HepG2 (cell line): Measurements from ENCODE around the gene TTC17. TPM values are rescaled to one million over a fixed set of nuclear protein-coding genes. Genes with fewer than 3 reads are reported as not detected.

Experiments
- ATAC-seq: fragments of 200-7000 bp; cut with Tn5 transposase; 3 replicates; pipeline ENCODE4 v1.9.1; 2020; ENCODE audit warnings: mild to moderate bottlenecking, moderate library complexity
- BruUV-seq: library from RNA; stranded (reverse); fragments of 400-500 nt; replicated peaks from 2 replicates; lab custom pipeline; 2021; lab: Mats Ljungman, UMichigan
- CTCF ChIA-PET: fragments of 300-600 bp; formaldehyde crosslinking; extraction: SDS; loops from one replicate; lab custom pipeline; 2021; ENCODE audit warnings: low total read pairs, inconsistent platforms, low intra/inter-chr PET ratio; lab: Yijun Ruan, JAX
- POLR2A ChIA-PET: fragments of 350-600 bp; sonication (Branson Sonifier 250); formaldehyde crosslinking; loops from one replicate; lab custom pipeline; 2020; ENCODE audit warnings: antibody characterized with exemption, inconsistent platforms; lab: Yijun Ruan, JAX
- DNase-seq: peaks from one replicate; pipeline ENCODE4 v3.0.0-alpha.2; 2015; ENCODE audit warnings: low spot score
- FAIRE-seq: peaks from 3 replicates; lab custom pipeline; 2011; peaks lifted over from hg19 to GRCh38; lab: Jason Lieb, UNC
- H2AFZ ChIP-seq: one replicate; pipeline ENCODE4 v1.6.1; 2011; ENCODE audit warnings: low read length, inconsistent platforms
- H3K27ac ChIP-seq: fragments of 300-600 bp; 3 replicates; pipeline ENCODE4 v1.8.0; 2011; ENCODE audit warnings: mixed run types, mild to moderate bottlenecking, mixed read lengths, low read length, inconsistent platforms; ENCODE audit not compliant: insufficient read depth; ENCODE audit errors: extremely low read length
- H3K27me3 ChIP-seq, 2 experiments: fragments of 200-600 bp in 1 of 2; 2 replicates in 1 of 2; 3 replicates in 1 of 2; pipeline versions ENCODE4 v1.6.0 to v1.8.0; 2011; ENCODE audit warnings: low read length in 2 of 2, mild to moderate bottlenecking in 2 of 2, moderate library complexity in 2 of 2, inconsistent platforms in 1 of 2; ENCODE audit not compliant: insufficient read depth in 2 of 2, control insufficient read depth in 1 of 2
- H3K36me3 ChIP-seq, 2 experiments: fragments of 200-600 bp in 1 of 2; replicated peaks in 1 of 2; 2 replicates in 1 of 2; 3 replicates in 1 of 2; pipeline versions ENCODE4 v1.5.1 to v1.8.0; 2011; ENCODE audit warnings: low read length in 2 of 2, inconsistent platforms in 1 of 2; ENCODE audit not compliant: insufficient read depth in 2 of 2, control insufficient read depth in 1 of 2
- H3K4me1 ChIP-seq: 2 replicates; pipeline ENCODE4 v1.5.1; 2012; ENCODE audit warnings: low read length, inconsistent platforms; ENCODE audit not compliant: insufficient read depth
- H3K4me2 ChIP-seq: 2 replicates; pipeline ENCODE4 v1.6.0; 2011; ENCODE audit warnings: low read depth, low read length, inconsistent platforms
- H3K4me3 ChIP-seq, 3 experiments: fragments of 200-600 bp in 1 of 3; sonication (generic), shearing (Covaris generic) in 1 of 3; replicated peaks in 1 of 3; 2 replicates each; pipeline ENCODE4 v1.5.1; 2011 to 2016; ENCODE audit warnings: low read length in 3 of 3, inconsistent platforms in 2 of 3, low read depth in 2 of 3, mild to moderate bottlenecking in 2 of 3, control low read depth in 1 of 3, mixed read lengths in 1 of 3; ENCODE audit not compliant: insufficient read depth in 1 of 3
- H3K79me2 ChIP-seq: one replicate; pipeline ENCODE4 v1.6.1; 2011; ENCODE audit warnings: low read length, inconsistent platforms; ENCODE audit not compliant: insufficient read depth
- H3K9ac ChIP-seq: 2 replicates; pipeline ENCODE4 v1.6.0; 2011; ENCODE audit warnings: mild to moderate bottlenecking, low read depth, low read length, inconsistent platforms; ENCODE audit not compliant: insufficient read depth
- H3K9me3 ChIP-seq: 2 replicates; pipeline ENCODE4 v1.5.1; 2012; ENCODE audit warnings: mild to moderate bottlenecking, low read length
- H4K20me1 ChIP-seq: 2 replicates; pipeline ENCODE4 v1.6.0; 2011; ENCODE audit warnings: inconsistent platforms, mild to moderate bottlenecking, low read length, moderate library complexity; ENCODE audit not compliant: insufficient read depth
- ARID5B ChIP-seq: IDR thresholded peaks from 2 replicates; pipeline ENCODE4 v1.4.0; 2020; ENCODE audit warnings: mild to moderate bottlenecking, missing genetic modification reagents
- ATF7 ChIP-seq, 2 experiments: fragments of 450-650 bp in 1 of 2; sonication (generic) in 1 of 2; formaldehyde crosslinking in 1 of 2; IDR thresholded peaks; 2 replicates each; pipeline versions ENCODE4 v1.4.0 to v1.6.1; 2016 to 2020; ENCODE audit warnings: antibody characterized with exemption in 1 of 2, mild to moderate bottlenecking in 1 of 2, missing genetic modification reagents in 1 of 2
- CREB1 ChIP-seq, 2 experiments: fragments of 450-650 bp in 1 of 2; IDR thresholded peaks; 2 replicates each; pipeline ENCODE4 v1.6.1; 2016 to 2017; ENCODE audit warnings: control low read depth in 1 of 2, mild to moderate bottlenecking in 1 of 2, missing compliant biosample characterization in 1 of 2, missing genetic modification characterization in 1 of 2
- FOXA3 ChIP-seq: IDR thresholded peaks from 2 replicates; pipeline ENCODE4 v1.6.1; 2016; ENCODE audit warnings: missing genetic modification reagents, missing compliant biosample characterization
- PAX8 ChIP-seq: sonication (generic); formaldehyde crosslinking; IDR thresholded peaks from 2 replicates; pipeline ENCODE4 v1.8.0; 2022; ENCODE audit warnings: mild to moderate bottlenecking, missing genetic modification reagents, borderline replicate concordance
- U2AF2 ChIP-seq: fragments of 200-400 bp; formaldehyde crosslinking; IDR thresholded peaks from 2 replicates; pipeline ENCODE4 v1.6.1; 2017; ENCODE audit warnings: low read depth, mild to moderate bottlenecking, low read length
- ZNF235 ChIP-seq: sonication (generic); formaldehyde crosslinking; IDR thresholded peaks from 2 replicates; pipeline ENCODE4 v1.8.1; 2023; ENCODE audit warnings: mild to moderate bottlenecking, missing genetic modification reagents, borderline replicate concordance
- ZNF317 ChIP-seq: sonication (generic); formaldehyde crosslinking; IDR thresholded peaks from 2 replicates; pipeline ENCODE4 v1.5.0; 2020; ENCODE audit warnings: mild to moderate bottlenecking, missing genetic modification reagents
- ZNF34 ChIP-seq: sonication (generic); formaldehyde crosslinking; IDR thresholded peaks from 2 replicates; pipeline ENCODE4 v1.4.0; 2020; ENCODE audit warnings: mild to moderate bottlenecking, missing genetic modification reagents, borderline replicate concordance
- ZNF367 ChIP-seq: sonication (generic); formaldehyde crosslinking; IDR thresholded peaks from 2 replicates; pipeline ENCODE4 v1.4.0; 2020; ENCODE audit warnings: missing genetic modification reagents, borderline replicate concordance
- ZNF629 ChIP-seq: sonication (generic); formaldehyde crosslinking; conservative IDR thresholded peaks from 2 replicates; pipeline ENCODE4 v1.5.0; 2020; ENCODE audit warnings: missing genetic modification reagents
- WGBS: methylation state at CpG from one replicate; pipeline ENCODE4 v1.1.6; 2017; ENCODE audit warnings: low lambda C conversion rate; 5-methylcytosine and 5-hydroxymethylcytosine counted together
- in situ Hi-C: cut with HindIII; loops from 2 replicates; pipeline ENCODE4 v1.10.0; 2017; ENCODE audit warnings: low pct_unique_long_range_greater_than_20kb; ENCODE audit not compliant: extremely low pct_ligation_motif_present
- intact Hi-C: fragments of 100-400 bp; cut with micrococcal nuclease; formaldehyde crosslinking; loops from one replicate; pipeline ENCODE4 v1.10.0; 2022; ENCODE audit not compliant: unreplicated experiment
- polyA plus RNA-seq, 8 experiments: library from polyadenylated mRNA; depleted of rRNA in 3 of 8; stranded (reverse) in 7 of 8; unstranded in 1 of 8; fragments of >200 nt; fragmentation: Illumina TruSeq in 4 of 8; extraction: Trizol in 4 of 8; gene quantifications; 2 replicates each; pipeline versions ENCODE4 v1.2.1 to v1.2.3, GENCODE V29; 2011 to 2016; ENCODE audit warnings: low read depth in 4 of 8, missing spikeins in 1 of 8, mixed read lengths in 1 of 8; ENCODE audit not compliant: insufficient read depth in 1 of 8
- total RNA-seq, 5 experiments: library from RNA; depleted of rRNA; stranded (reverse); fragments of >200 nt; fragmentation: Illumina TruSeq; extraction: Trizol; gene quantifications; 2 replicates each; pipeline ENCODE4 v1.2.3, GENCODE V29; 2016; ENCODE audit warnings: low read depth in 1 of 5
- TF ChIP-seq, protein P1 (sequence below): sonication (generic); formaldehyde crosslinking; IDR thresholded peaks from 2 replicates; pipeline ENCODE4 v1.5.0; 2020; ENCODE audit warnings: mild to moderate bottlenecking, missing genetic modification reagents, borderline replicate concordance

Gene TTC17
- total and polyA plus RNA-seq, 2 of the 13 experiments (the other 11 are each of a cell fraction or from before 2014, with no cell fraction given): 55.9 to 99.7 TPM

DNA sequence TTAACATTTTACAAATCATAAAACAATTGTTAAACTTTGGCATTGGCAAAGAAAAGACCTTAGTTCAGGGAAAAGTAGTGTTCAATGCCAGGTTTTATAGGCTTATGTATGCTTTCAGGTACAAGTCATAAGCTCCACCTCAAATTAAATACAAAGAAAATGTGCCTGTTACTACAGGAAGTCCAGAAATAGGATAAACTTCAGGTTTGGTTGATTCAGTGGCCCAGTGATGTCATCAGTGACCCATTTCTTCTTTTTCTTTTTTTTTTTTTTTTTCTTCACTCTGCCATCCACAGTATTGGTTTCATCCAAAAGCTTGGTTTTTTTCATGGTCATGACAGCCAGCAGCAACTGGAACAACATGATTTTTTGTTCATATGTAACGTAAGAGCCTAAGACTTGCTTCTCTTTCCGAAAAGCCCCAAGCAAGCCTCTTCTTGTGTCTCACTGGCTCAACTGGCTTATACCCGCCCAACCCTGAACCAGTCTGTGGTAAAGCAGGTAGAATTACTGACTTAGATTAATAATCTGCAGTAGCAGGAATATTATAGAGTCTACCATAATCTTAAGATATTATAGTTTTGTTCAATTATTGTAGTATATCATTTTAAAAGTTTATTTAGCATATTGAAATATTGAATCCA lies 46.2 kb downstream of the TTC17 start:
- peaks cover 5 to 42% of the 10 kb centered on the region in 2 experiments; a peak in 4 of 5 replicates for H3K36me3 ChIP-seq
- ChIA-PET CTCF (no interaction called here), POLR2A (no interaction called here)
- DNase-seq (no peak), FAIRE-seq (no peak)
- 97% methylated on average over 3 of the region's 3 CpGs for WGBS
- H3K27ac ChIP-seq: no peak overlapping the region
- no peaks in the 10 kb centered on the region for H3K79me2 ChIP-seq
- no peak overlapping the region for H3K9ac ChIP-seq
- in situ Hi-C loops: no loop called here
- TF ChIP-seq ATF7 (IDR thresholded peaks at IDR 0.05) (0 out of 2 replicates have a peak, but pooled peaks have one; percentile 17), ATF7 (CRISPR knock-in tag; IDR thresholded peaks at IDR 0.05) (no peak), PAX8 (CRISPR knock-in tag) (no peak), ZNF235 (no peak), CREB1 (IDR thresholded peaks at IDR 0.05) (peak; percentile 56), CREB1 (CRISPR knock-in tag; IDR thresholded peaks at IDR 0.05) (no peak), ZNF34 (no peak)
- TF ChIP-seq, all 625 proteins: peak for 2
- H3K4me3 ChIP-seq: no peak overlapping the region
- BruUV-seq: no TSS peak
- no peak for ATAC-seq
- H2AFZ ChIP-seq: no peak overlapping the region
- intact Hi-C loops: no loop called here
- no peak overlapping the region for H3K4me2 ChIP-seq
- H3K27me3 ChIP-seq: no peaks in the 10 kb centered on the region
- H3K9me3 ChIP-seq: no peaks in the 10 kb centered on the region
- H4K20me1 ChIP-seq: no peaks in the 10 kb centered on the region
- peaks cover 21% of the 10 kb centered on the region for H3K4me1 ChIP-seq

- ATAC-seq: no peak
- Histone ChIP-seq H3K27me3 (no peaks in the 10 kb centered on the region), H4K20me1 (no peaks in the 10 kb centered on the region), H3K79me2 (no peaks in the 10 kb centered on the region), H3K27ac (no peak overlapping the region), H3K4me1 (peaks cover 33% of the 10 kb centered on the region), H3K9ac (no peak overlapping the region), H3K9me3 (no peaks in the 10 kb centered on the region), H3K4me3 (no peak overlapping the region), H2AFZ (no peak overlapping the region), H3K4me2 (no peak overlapping the region), H3K36me3 (peaks cover 5 to 23% of the 10 kb centered on the region in 2 experiments; a peak in 3 of 5 replicates)
- in situ Hi-C loops (no loop called here), intact Hi-C loops (no loop called here)
- CTCF ChIA-PET: no interaction called here
- POLR2A ChIA-PET: no interaction called here
- FAIRE-seq: no peak
- peak; percentile 12 for DNase-seq
- 91% methylated on average over 2 of the region's 2 CpGs for WGBS
- no TSS peak for BruUV-seq
- TF ChIP-seq, protein P1, sequence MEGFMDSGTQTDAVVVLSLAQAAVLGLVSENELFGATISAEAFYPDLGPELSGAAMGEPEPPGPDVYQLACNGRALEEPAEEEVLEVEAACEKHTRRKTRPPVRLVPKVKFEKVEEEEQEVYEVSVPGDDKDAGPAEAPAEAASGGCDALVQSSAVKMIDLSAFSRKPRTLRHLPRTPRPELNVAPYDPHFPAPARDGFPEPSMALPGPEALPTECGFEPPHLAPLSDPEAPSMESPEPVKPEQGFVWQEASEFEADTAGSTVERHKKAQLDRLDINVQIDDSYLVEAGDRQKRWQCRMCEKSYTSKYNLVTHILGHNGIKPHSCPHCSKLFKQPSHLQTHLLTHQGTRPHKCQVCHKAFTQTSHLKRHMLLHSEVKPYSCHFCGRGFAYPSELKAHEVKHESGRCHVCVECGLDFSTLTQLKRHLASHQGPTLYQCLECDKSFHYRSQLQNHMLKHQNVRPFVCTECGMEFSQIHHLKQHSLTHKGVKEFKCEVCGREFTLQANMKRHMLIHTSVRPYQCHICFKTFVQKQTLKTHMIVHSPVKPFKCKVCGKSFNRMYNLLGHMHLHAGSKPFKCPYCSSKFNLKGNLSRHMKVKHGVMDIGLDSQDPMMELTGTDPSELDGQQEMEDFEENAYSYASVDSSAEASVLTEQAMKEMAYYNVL: no peak
- no peak for TF ChIP-seq ZNF629 (CRISPR knock-in tag)
- TF ChIP-seq U2AF2: no peak
- TF ChIP-seq ZNF317: peak; percentile 35; the same call in 1 of the 2 replicates
- TF ChIP-seq ZNF367: no peak
- 0 out of 2 replicates have a peak, but pooled peaks have one; percentile 12 for TF ChIP-seq FOXA3 (CRISPR knock-in tag)
- 0 out of 2 replicates have a peak, but pooled peaks have one; percentile 9 for TF ChIP-seq ARID5B
These were observed 49.6 kb downstream of the TTC17 start for GRCh38 chr11:43408277-43408676.
